GM23338 (cell line): ENCODE results near the gene GLIS2. TPM values are rescaled to one million over a fixed set of nuclear protein-coding genes. Genes with fewer than 3 reads are reported as not detected.

Source experiments
- ATAC-seq: fragments of 200-7000 bp; cut with Tn5 transposase; 3 replicates; pipeline ENCODE4 v1.9.1; 2020
- DNase-seq: peaks from one replicate; pipeline ENCODE4 v3.0.0-alpha.2; 2015; ENCODE audit warnings: low spot score
- H2AFZ ChIP-seq: fragments of 200-600 bp; sonication (generic); 2 replicates; pipeline ENCODE4 v1.8.0; 2016; ENCODE audit warnings: antibody characterized with exemption, mild to moderate bottlenecking, moderate library complexity
- H3F3A ChIP-seq: fragments of 200-600 bp; sonication (generic); replicated peaks from 2 replicates; pipeline ENCODE4 v1.8.0; 2017; ENCODE audit warnings: antibody characterized with exemption, mixed run types, low read depth
- H3K27ac ChIP-seq: fragments of 200-600 bp; sonication (generic); 2 replicates; pipeline ENCODE4 v1.6.1; 2016; ENCODE audit warnings: low read depth
- H3K27me3 ChIP-seq: fragments of 200-600 bp; sonication (generic); 2 replicates; pipeline ENCODE4 v1.8.0; 2016; ENCODE audit warnings: mild to moderate bottlenecking, mixed run types, moderate library complexity; ENCODE audit not compliant: insufficient read depth
- H3K36me3 ChIP-seq: fragments of 200-600 bp; sonication (generic); 2 replicates; pipeline ENCODE4 v1.8.0; 2016; ENCODE audit warnings: mild to moderate bottlenecking; ENCODE audit not compliant: insufficient read depth
- H3K4me1 ChIP-seq: fragments of 200-600 bp; sonication (generic); 2 replicates; pipeline ENCODE4 v1.8.0; 2016; ENCODE audit warnings: mild to moderate bottlenecking, moderate library complexity; ENCODE audit not compliant: insufficient read depth
- H3K4me2 ChIP-seq: fragments of 200-600 bp; sonication (generic); 2 replicates; pipeline ENCODE4 v1.7.1; 2017; ENCODE audit warnings: mixed run types
- H3K4me3 ChIP-seq: fragments of 200-600 bp; sonication (generic); 2 replicates; pipeline ENCODE4 v1.6.1; 2016; ENCODE audit warnings: mixed run types
- H3K79me2 ChIP-seq: fragments of 200-600 bp; sonication (generic); replicated peaks from 2 replicates; pipeline ENCODE4 v1.8.0; 2017; ENCODE audit warnings: mild to moderate bottlenecking; ENCODE audit not compliant: insufficient read depth
- H3K9me2 ChIP-seq: fragments of 200-600 bp; sonication (generic); 2 replicates; pipeline ENCODE4 v1.8.0; 2017; ENCODE audit not compliant: insufficient read depth
- H4K20me1 ChIP-seq: fragments of 200-600 bp; sonication (generic); replicated peaks from 2 replicates; pipeline ENCODE4 v1.8.0; 2017; ENCODE audit warnings: mild to moderate bottlenecking; ENCODE audit not compliant: insufficient read depth
- H3K27ac Mint-ChIP-seq: 2 replicates; pipeline ENCODE4 v1.8.0; 2020; ENCODE audit warnings: inconsistent platforms, mild to moderate bottlenecking, moderate library complexity, mixed read lengths
- H3K27me3 Mint-ChIP-seq: 3 replicates; pipeline ENCODE4 v1.8.0; 2022; ENCODE audit warnings: low read depth, mild to moderate bottlenecking, moderate library complexity, mixed read lengths, inconsistent platforms; ENCODE audit not compliant: insufficient read depth, poor library complexity
- H3K36me3 Mint-ChIP-seq: 3 replicates; pipeline ENCODE4 v1.8.0; 2021; ENCODE audit warnings: low read depth, mild to moderate bottlenecking, inconsistent platforms, moderate library complexity, mixed read lengths
- H3K4me1 Mint-ChIP-seq: 3 replicates; pipeline ENCODE4 v1.8.0; 2020; ENCODE audit warnings: mild to moderate bottlenecking, inconsistent platforms, mixed read lengths
- H3K4me3 Mint-ChIP-seq: 3 replicates; pipeline ENCODE4 v1.8.0; 2021; ENCODE audit warnings: moderate library complexity, mild to moderate bottlenecking, inconsistent platforms, mixed read lengths
- H3K9me3 Mint-ChIP-seq: 3 replicates; pipeline ENCODE4 v1.8.0; 2020; ENCODE audit warnings: moderate library complexity, mild to moderate bottlenecking, inconsistent platforms, mixed read lengths
- CREB1 ChIP-seq: fragments of 250-450 bp; sonication (Bioruptor Pico); IDR thresholded peaks from 2 replicates; pipeline ENCODE4 v1.5.0; 2020; ENCODE audit warnings: low read depth, mild to moderate bottlenecking, moderate library complexity
- ETS1 ChIP-seq: IDR thresholded peaks from 2 replicates; pipeline ENCODE4 v1.6.1; 2016; ENCODE audit warnings: antibody characterized with exemption
- EZH2phosphoT487 ChIP-seq: fragments of 200-600 bp; sonication (generic); IDR thresholded peaks from one replicate; pipeline ENCODE4 v1.8.1; 2018; ENCODE audit warnings: antibody characterized with exemption; ENCODE audit not compliant: unreplicated experiment
- JUNB ChIP-seq: IDR thresholded peaks from one replicate; pipeline ENCODE4 v1.6.1; 2016; ENCODE audit warnings: antibody characterized with exemption; ENCODE audit not compliant: unreplicated experiment
- NANOG ChIP-seq: IDR thresholded peaks from 2 replicates; pipeline ENCODE4 v1.6.1; 2016; ENCODE audit warnings: antibody characterized with exemption, borderline replicate concordance
- POLR2AphosphoS5 ChIP-seq: IDR thresholded peaks from 2 replicates; pipeline ENCODE4 v1.6.1; 2016; ENCODE audit warnings: antibody characterized with exemption, low read depth
- STAT1 ChIP-seq: IDR thresholded peaks from one replicate; pipeline ENCODE4 v1.6.1; 2016; ENCODE audit warnings: antibody characterized with exemption; ENCODE audit not compliant: unreplicated experiment
- ZNF331 ChIP-seq: fragments of 250-450 bp; sonication (Bioruptor Pico); IDR thresholded peaks from 2 replicates; pipeline ENCODE4 v1.5.0; 2020; ENCODE audit warnings: low read depth, mild to moderate bottlenecking, moderate library complexity
- polyA plus RNA-seq: library from polyadenylated mRNA; unstranded; fragments of >200 nt; fragmentation: Nextera tagmentation; extraction: Ambion mirVana; gene quantifications from 2 replicates; pipeline ENCODE4 v1.2.1, GENCODE V29; 2016
- total RNA-seq: library from RNA; depleted of rRNA; stranded (reverse); fragments of >200 nt; shearing (Covaris generic); gene quantifications from 2 replicates; pipeline ENCODE4 v1.2.3, GENCODE V29; 2014
- TF ChIP-seq, protein P1 (sequence below): IDR thresholded peaks from one replicate; pipeline ENCODE4 v1.6.1; 2018; ENCODE audit warnings: antibody characterized with exemption; ENCODE audit not compliant: unreplicated experiment
- TF ChIP-seq, protein P2 (sequence below), 2 experiments: fragments of 200-600 bp in 1 of 2; sonication (generic) in 1 of 2; conservative IDR thresholded peaks; 2 replicates each; pipeline versions ENCODE4 v1.5.1 to v1.6.1; 2016 to 2017; ENCODE audit warnings: antibody characterized with exemption in 2 of 2, low read depth in 2 of 2, mild to moderate bottlenecking in 2 of 2, moderate library complexity in 1 of 2

The GLIS2 gene
- total and polyA plus RNA-seq, 2 experiments from 2014 or later: 8.2 to 10.2 TPM

GRCh38 chr16:4370151-4370550, 54.3 kb downstream of the GLIS2 start (continued):
- TF ChIP-seq, protein P1, sequence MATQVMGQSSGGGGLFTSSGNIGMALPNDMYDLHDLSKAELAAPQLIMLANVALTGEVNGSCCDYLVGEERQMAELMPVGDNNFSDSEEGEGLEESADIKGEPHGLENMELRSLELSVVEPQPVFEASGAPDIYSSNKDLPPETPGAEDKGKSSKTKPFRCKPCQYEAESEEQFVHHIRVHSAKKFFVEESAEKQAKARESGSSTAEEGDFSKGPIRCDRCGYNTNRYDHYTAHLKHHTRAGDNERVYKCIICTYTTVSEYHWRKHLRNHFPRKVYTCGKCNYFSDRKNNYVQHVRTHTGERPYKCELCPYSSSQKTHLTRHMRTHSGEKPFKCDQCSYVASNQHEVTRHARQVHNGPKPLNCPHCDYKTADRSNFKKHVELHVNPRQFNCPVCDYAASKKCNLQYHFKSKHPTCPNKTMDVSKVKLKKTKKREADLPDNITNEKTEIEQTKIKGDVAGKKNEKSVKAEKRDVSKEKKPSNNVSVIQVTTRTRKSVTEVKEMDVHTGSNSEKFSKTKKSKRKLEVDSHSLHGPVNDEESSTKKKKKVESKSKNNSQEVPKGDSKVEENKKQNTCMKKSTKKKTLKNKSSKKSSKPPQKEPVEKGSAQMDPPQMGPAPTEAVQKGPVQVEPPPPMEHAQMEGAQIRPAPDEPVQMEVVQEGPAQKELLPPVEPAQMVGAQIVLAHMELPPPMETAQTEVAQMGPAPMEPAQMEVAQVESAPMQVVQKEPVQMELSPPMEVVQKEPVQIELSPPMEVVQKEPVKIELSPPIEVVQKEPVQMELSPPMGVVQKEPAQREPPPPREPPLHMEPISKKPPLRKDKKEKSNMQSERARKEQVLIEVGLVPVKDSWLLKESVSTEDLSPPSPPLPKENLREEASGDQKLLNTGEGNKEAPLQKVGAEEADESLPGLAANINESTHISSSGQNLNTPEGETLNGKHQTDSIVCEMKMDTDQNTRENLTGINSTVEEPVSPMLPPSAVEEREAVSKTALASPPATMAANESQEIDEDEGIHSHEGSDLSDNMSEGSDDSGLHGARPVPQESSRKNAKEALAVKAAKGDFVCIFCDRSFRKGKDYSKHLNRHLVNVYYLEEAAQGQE: no peak
- TF ChIP-seq ETS1: no peak
- TF ChIP-seq POLR2AphosphoS5: no peak
- no peak for TF ChIP-seq STAT1
- TF ChIP-seq, protein P2, sequence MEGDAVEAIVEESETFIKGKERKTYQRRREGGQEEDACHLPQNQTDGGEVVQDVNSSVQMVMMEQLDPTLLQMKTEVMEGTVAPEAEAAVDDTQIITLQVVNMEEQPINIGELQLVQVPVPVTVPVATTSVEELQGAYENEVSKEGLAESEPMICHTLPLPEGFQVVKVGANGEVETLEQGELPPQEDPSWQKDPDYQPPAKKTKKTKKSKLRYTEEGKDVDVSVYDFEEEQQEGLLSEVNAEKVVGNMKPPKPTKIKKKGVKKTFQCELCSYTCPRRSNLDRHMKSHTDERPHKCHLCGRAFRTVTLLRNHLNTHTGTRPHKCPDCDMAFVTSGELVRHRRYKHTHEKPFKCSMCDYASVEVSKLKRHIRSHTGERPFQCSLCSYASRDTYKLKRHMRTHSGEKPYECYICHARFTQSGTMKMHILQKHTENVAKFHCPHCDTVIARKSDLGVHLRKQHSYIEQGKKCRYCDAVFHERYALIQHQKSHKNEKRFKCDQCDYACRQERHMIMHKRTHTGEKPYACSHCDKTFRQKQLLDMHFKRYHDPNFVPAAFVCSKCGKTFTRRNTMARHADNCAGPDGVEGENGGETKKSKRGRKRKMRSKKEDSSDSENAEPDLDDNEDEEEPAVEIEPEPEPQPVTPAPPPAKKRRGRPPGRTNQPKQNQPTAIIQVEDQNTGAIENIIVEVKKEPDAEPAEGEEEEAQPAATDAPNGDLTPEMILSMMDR (conservative IDR thresholded peaks at IDR 0.05; ENCODE audit: low read depth in 2 of 2): no peak
- no peak for TF ChIP-seq JUNB
- TF ChIP-seq NANOG: no peak
- no peak for TF ChIP-seq EZH2phosphoT487
- TF ChIP-seq ZNF331: no peak

- ATAC-seq (no peak), DNase-seq (no peak)
- peaks cover 22% of the 10 kb centered on the region; the same call in 1 of the 2 replicates for H3F3A ChIP-seq
- Mint-ChIP-seq H3K4me1 (peaks cover 23% of the 10 kb centered on the region), H3K4me3 (peak overlapping the region; percentile 61; the same call in 1 of the 3 replicates), H3K27ac (no peak overlapping the region), H3K36me3 (peaks cover 2% of the 10 kb centered on the region; the same call in 1 of the 3 replicates), H3K9me3 (no peaks in the 10 kb centered on the region), H3K27me3 (peaks cover 25% of the 10 kb centered on the region)
- H3K4me1 ChIP-seq: peaks cover 41% of the 10 kb centered on the region
- peaks cover 3% of the 10 kb centered on the region; the same call in 1 of the 2 replicates for H3K27me3 ChIP-seq
- H3K79me2 ChIP-seq: peaks cover 15% of the 10 kb centered on the region
- H3K36me3 ChIP-seq: no peaks in the 10 kb centered on the region
- peak overlapping the region; percentile 73; the same call in 1 of the 2 replicates for H3K4me3 ChIP-seq
- no peak overlapping the region for H3K27ac ChIP-seq
- no peaks in the 10 kb centered on the region for H3K9me2 ChIP-seq
- H2AFZ ChIP-seq: no peak overlapping the region
- peak overlapping the region; percentile 94 for H3K4me2 ChIP-seq
- H4K20me1 ChIP-seq: no peaks in the 10 kb centered on the region
- no peak for TF ChIP-seq CREB1 (CRISPR knock-in tag)
- no peak for TF ChIP-seq NANOG
- no peak for TF ChIP-seq ETS1
Measured at GRCh38 chr16:4370570-4371356, 54.9 kb downstream of the GLIS2 start.
